Measurements from ENCODE around the gene MTSS2.
"Not testable (repeated sequence)": the region's sequence is repeated elsewhere in the genome, so short reads cannot be mapped to it uniquely, and the experiment has no call there.

MTSS2 gene

DNA sequence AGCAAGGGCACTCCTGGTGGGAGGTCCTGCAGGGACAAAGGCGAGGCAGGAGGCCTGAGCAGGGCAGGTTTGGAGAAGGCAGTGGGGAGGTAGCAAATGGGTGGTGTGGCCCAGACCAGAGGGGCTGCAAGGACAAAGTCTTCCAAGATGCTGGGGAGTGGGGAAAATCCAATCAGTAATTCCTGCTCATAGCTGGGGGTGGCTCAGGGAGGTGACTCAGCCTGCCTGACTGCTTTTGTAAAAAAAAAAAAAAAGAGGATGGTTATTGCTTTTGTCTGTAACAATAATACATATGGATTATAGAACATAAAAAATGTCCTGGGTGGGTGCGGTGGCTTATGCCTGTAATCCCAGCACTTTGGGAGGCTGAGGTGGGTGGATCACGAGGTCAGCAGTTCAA lies 34.3 kb downstream of the MTSS2 start:
- no peak for DNase-seq

DNA sequence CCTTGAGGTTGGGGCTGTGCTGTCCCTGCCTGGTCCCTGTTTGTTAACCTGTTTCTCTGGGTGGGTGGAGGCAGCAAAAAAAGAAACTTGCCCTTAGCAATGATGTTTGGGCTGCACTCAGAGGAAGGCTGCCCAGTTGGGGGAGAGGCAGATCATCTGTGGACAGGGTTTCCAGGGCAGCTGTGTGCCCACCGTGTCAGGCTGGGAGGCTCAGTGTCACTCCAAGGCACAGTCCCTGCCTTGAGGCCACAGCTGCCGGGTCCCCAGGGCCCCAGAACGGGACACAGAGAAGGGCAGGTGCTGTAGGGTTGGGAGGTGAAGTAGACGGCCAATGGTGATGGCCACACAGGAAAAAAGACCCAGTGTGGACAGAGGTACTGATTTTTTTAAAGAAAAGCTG lies 35.6 kb downstream of the MTSS2 start:
- DNase-seq = no peak

- no peak for DNase-seq
These were observed 36.6 kb downstream of the MTSS2 start for GRCh38 chr16:70649300-70649699.

DNA sequence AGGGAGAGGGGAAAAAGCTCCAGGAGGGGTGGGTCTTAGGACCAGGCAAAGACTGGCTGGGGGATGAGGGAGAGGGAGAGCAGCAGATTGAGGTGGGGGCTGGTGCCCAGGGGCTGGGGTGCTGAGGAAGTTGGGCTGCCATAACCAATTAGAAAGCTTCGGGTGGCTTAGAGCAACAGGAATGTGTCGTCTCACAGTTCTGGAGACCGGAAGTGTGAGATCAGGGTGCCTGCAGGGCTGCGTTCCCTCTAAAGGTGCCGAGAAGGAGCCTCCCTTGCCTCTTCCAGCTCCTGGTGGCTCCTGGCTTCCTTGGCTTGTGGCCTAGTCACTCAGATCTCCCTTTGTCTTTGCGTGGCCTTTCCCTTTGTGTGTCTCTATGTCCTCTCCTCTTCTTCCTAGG lies 37.2 kb downstream of the MTSS2 start:
- DNase-seq = no peak

- no peak for DNase-seq
These were observed 38.2 kb downstream of the MTSS2 start for GRCh38 chr16:70647441-70648359.

GRCh38 chr16:70646260-70647241 lies 39.3 kb downstream of the MTSS2 start, which contains the start of gene IL34:
TSS of gene IL34 (plus strand) at chr16:70646559. CDS start at chr16:70646948, 389 bp downstream.
- DNase-seq = no peak

DNA sequence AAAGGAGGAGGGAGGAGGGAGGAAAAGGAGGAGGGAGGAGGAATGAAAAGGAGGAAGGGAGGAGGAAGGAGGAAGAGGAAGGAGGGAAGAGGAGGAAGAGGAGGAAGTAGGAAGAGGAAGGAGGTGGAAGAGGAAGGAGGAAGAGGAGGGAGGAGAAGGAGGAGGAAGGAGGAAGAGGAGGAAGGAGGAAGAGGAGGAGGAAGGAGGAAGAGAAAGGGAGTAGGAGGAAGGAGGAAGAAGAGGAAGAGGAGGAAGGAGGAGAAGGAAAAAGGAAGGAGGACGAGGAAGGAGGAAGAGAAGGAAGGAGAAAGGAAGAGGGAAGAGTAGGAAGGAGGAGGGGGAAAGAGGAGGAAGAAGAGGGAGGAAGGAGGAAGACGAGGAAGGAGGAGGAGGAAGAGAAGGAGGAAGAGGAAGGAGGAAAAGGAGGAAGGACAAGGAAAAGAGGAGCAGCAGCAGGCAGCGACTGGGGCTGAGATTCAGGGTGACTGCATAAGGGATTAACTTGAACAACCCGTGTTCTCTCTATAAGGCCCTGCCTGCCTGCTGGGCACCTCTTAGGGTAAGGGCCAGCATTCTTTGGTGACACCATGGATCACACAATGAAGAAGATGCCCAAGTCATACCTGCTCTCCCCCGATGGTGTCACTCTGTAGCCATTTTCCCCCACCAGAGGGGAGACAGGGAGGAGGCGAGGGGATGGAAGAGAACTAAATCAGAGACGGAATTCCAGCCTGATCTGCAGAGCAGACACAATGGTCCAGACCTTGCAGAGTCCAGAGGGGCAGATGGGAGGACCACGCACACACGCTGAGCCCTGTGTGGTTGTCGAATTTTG lies 40.9 kb downstream of the MTSS2 start:
- no peak for DNase-seq

DNA sequence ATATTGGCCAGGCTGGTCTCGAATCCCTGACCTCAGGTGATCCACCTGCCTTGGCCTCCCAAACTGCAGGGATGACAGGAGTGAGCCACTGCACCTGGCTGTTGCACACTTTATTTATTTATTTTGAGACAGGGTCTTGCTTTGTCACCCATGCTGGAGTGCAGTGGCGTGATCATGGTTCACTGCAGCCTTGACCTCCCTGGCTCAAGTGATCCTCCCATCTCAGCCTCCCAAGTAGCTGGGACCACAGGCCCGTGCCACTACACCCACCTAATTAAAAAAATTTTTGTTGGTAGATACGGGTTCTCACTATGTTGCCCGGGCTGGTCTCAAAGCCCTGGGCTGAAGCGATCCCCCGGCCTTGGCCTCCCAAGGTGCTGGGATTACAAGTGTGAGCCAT lies 42.6 kb downstream of the MTSS2 start:
- not testable (repeated sequence) for DNase-seq

DNA sequence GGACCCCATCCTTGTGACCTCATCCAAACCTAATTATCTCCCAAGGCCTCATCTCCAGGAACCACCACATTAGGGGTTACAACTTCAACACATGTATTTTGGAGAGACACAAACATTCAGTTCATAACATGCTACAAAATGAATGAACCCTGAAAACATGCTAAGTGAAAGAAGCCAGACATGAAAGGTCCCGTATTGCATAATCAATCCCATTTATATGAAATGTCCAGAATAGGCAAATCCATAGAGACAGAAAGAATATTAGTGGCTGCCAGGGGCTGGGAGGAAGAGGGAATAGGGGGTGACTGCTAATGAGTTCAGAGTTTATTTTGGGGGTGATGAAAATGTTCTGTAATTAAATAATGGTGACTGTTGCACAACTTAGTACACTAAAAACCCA lies 43.2 kb downstream of the MTSS2 start:
- no peak for DNase-seq

DNA sequence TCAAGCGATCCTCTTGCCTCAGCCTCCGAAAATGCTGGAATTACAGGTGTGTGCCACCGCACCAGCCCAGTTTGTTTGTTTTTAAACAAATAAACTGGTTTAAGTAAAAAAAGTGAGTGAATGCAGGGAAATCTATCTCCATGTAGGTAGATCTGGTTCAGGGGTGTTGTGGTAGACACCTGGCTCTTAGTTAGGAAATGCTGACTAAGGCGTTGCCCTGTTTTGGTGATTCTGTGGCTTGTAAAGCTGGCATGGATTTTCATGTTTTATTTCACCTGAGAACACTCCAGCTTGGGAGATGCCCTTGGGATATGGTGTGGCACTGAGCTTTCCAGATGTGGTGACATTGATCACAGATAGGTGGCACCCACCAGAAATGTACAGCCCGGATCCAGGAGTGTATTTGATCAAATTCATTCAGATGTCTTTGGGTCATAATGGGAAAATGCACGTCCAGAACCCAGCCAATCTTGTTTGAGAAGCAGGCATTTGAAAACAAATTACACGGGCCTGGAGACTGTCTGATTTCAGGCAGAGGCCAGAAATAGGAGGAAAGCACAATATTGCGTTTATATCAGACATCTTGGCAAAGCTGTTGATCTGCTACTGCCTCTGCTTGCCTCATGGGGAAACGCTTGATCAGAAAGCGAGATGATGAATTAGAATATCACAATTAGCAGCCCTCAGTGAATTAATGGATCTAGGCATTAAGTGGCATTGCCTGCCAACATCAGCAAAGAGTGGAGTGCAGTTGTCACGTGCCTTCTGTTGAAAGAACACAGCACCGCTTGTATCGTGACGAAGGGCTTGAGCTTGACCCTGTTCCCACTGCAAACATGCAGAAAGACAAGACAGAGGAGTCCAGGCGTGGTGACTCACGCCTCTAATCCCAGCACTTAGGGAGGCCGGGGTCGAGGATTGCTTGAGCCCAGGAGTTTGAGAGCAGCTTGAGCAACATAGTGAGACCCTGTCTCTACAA lies 46.8 kb downstream of the MTSS2 start:
- no peak for DNase-seq
